Upper lobe of left lung (tissue), 4 donors: ENCODE data around the gene EMX2.

Experiments used
- EP300 ChIP-seq, 4 donors: sonication (generic); formaldehyde crosslinking; IDR thresholded peaks; one replicate each; pipeline ENCODE4 v1.5.1; 2017; ENCODE audit warnings: antibody characterized with exemption in 4 of 4, control low read depth in 2 of 4
- POLR2A ChIP-seq, 4 donors: fragments of 450-650 bp; IDR thresholded peaks; one replicate each; pipeline ENCODE4 v1.5.1; 2016 to 2017; ENCODE audit warnings: antibody characterized with exemption in 4 of 4, mild to moderate bottlenecking in 2 of 4
- POLR2AphosphoS5 ChIP-seq, 2 donors: sonication (generic); formaldehyde crosslinking; IDR thresholded peaks; one replicate each; pipeline ENCODE4 v1.5.1; 2017; ENCODE audit warnings: antibody characterized with exemption in 2 of 2
- TF ChIP-seq, protein P1 (sequence below), 6 experiments: fragments of 450-650 bp in 4 of 6; fragments of 200-600 bp in 2 of 6; sonication (generic) in 2 of 6; IDR thresholded peaks; one replicate each; pipeline ENCODE4 v1.5.1; 2016 to 2019; ENCODE audit warnings: antibody characterized with exemption in 6 of 6

DNA sequence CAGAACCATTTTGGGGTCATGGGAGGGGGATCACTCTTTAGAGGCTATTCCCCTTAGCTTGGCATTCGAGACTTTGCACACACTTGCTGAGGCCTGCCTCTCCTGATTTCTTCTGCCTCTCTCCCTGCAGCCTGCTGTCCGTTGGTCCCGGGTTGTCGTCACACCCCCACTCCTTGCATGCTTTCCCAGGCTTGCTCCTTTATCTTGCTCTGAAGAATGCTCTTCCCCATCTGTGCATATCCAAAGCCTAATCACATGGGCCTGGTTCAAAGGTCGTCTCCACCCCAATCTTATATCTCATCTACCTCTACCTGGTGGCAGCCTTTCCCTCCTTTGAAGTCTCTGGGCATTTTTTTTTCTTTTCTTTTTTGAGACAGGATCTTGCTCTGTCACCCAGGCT, 24.3 kb upstream of the EMX2 start:
- TF ChIP-seq, protein P1, sequence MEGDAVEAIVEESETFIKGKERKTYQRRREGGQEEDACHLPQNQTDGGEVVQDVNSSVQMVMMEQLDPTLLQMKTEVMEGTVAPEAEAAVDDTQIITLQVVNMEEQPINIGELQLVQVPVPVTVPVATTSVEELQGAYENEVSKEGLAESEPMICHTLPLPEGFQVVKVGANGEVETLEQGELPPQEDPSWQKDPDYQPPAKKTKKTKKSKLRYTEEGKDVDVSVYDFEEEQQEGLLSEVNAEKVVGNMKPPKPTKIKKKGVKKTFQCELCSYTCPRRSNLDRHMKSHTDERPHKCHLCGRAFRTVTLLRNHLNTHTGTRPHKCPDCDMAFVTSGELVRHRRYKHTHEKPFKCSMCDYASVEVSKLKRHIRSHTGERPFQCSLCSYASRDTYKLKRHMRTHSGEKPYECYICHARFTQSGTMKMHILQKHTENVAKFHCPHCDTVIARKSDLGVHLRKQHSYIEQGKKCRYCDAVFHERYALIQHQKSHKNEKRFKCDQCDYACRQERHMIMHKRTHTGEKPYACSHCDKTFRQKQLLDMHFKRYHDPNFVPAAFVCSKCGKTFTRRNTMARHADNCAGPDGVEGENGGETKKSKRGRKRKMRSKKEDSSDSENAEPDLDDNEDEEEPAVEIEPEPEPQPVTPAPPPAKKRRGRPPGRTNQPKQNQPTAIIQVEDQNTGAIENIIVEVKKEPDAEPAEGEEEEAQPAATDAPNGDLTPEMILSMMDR (IDR thresholded peaks at IDR 0.05), result no peak
- TF ChIP-seq EP300 (IDR thresholded peaks at IDR 0.05), result no peak
- no peak for TF ChIP-seq POLR2AphosphoS5 (IDR thresholded peaks at IDR 0.05)
- no peak for TF ChIP-seq POLR2A (IDR thresholded peaks at IDR 0.05)
